ENCODE data around the gene FTH1.
A peak's percentile ranks its signal among the peaks of the same experiment; 100 is the strongest.

- peak; percentile 93 for TF ChIP-seq POLR2A (IDR thresholded peaks at IDR 0.05; ENCODE audit: low read length)
- peak; percentile 37 for TF ChIP-seq GATA1 (IDR thresholded peaks at IDR 0.05; ENCODE audit: low read depth, low read length)
Observed at GRCh38 chr11:61919705-61920631, 47.5 kb downstream of the FTH1 start.
